K562 (cell line): Measurements from ENCODE around the gene RTCB. TPM values are rescaled to one million over a fixed set of nuclear protein-coding genes. Genes with fewer than 3 reads are reported as not detected.

Experiments used
- EP400 ChIP-seq: fragments of 450-650 bp; IDR thresholded peaks from 2 replicates; pipeline ENCODE4 v1.6.1; 2017; ENCODE audit warnings: antibody characterized with exemption, mild to moderate bottlenecking, moderate library complexity
- HDAC3 ChIP-seq: fragments of 450-650 bp; IDR thresholded peaks from 2 replicates; pipeline ENCODE4 v1.6.1; 2018; ENCODE audit warnings: borderline replicate concordance, mild to moderate bottlenecking, moderate library complexity; ENCODE audit not compliant: partially characterized antibody
- HNRNPL ChIP-seq: fragments of 200-400 bp; formaldehyde crosslinking; IDR thresholded peaks from 2 replicates; pipeline ENCODE4 v1.6.1; 2017; ENCODE audit warnings: low read depth, mild to moderate bottlenecking, low read length
- MTA3 ChIP-seq: fragments of 450-650 bp; formaldehyde crosslinking; IDR thresholded peaks from 2 replicates; pipeline ENCODE4 v1.6.1; 2017; ENCODE audit warnings: mild to moderate bottlenecking, borderline replicate concordance
- POLR2AphosphoS5 ChIP-seq: IDR thresholded peaks from 2 replicates; pipeline ENCODE4 v1.6.1; 2011; ENCODE audit warnings: mild to moderate bottlenecking, low read depth, low read length, moderate library complexity; ENCODE audit not compliant: control insufficient read depth, insufficient read depth
- POU5F1 ChIP-seq: fragments of 150-350 bp; IDR thresholded peaks from 2 replicates; pipeline ENCODE4 v1.6.1; 2014; ENCODE audit warnings: borderline replicate concordance, low read length, low read depth, mild to moderate bottlenecking; ENCODE audit not compliant: partially characterized antibody
- RBM14 ChIP-seq: fragments of 200-400 bp; formaldehyde crosslinking; IDR thresholded peaks from 2 replicates; pipeline ENCODE4 v1.6.1; 2018; ENCODE audit warnings: low read depth, mild to moderate bottlenecking, low read length, moderate library complexity, borderline replicate concordance; ENCODE audit not compliant: insufficient read depth
- RCOR1 ChIP-seq, 2 experiments: IDR thresholded peaks; 2 replicates each; pipeline ENCODE4 v1.6.1; 2012; ENCODE audit warnings: low read depth in 2 of 2, low read length in 2 of 2, borderline replicate concordance in 1 of 2, improper control_type of control experiment in 1 of 2
- SOX6 ChIP-seq: fragments of 450-650 bp; IDR thresholded peaks from 2 replicates; pipeline ENCODE4 v1.6.1; 2014; ENCODE audit warnings: mild to moderate bottlenecking
- TAL1 ChIP-seq: fragments of 450-650 bp; IDR thresholded peaks from 2 replicates; pipeline ENCODE4 v1.6.1; 2016; ENCODE audit warnings: mild to moderate bottlenecking
- ZNF695 ChIP-seq: fragments of 450-650 bp; formaldehyde crosslinking; IDR thresholded peaks from 2 replicates; pipeline ENCODE4 v1.4.0; 2020; ENCODE audit warnings: mild to moderate bottlenecking, moderate library complexity
- polyA plus RNA-seq, 8 experiments: library from polyadenylated mRNA; depleted of rRNA in 4 of 8; stranded (reverse) in 5 of 8; unstranded in 3 of 8; fragments of >200 nt; fragmentation: Nextera tagmentation in 2 of 8; fragmentation: Illumina TruSeq in 1 of 8; extraction: Ambion mirVana in 2 of 8; extraction: Trizol in 1 of 8; gene quantifications; 2 replicates each; pipeline versions ENCODE4 v1.2.1 to v1.2.3, GENCODE V29; 2011 to 2014; ENCODE audit warnings: inconsistent platforms in 1 of 8, missing spikeins in 1 of 8
- total RNA-seq, 7 experiments: library from RNA; depleted of rRNA in 6 of 7; stranded (reverse); fragments of >200 nt in 6 of 7; fragmentation: Illumina TruSeq in 2 of 7; extraction: Trizol in 2 of 7; gene quantifications; 2 replicates each; pipeline versions ENCODE4 v1.2.1 to v1.2.3, GENCODE V29; 2011 to 2021; ENCODE audit warnings: low replicate concordance in 1 of 7
- TF ChIP-seq, protein P1 (sequence below): fragments of 250-450 bp; sonication (Bioruptor Pico); IDR thresholded peaks from 2 replicates; pipeline ENCODE4 v1.5.0; 2020; ENCODE audit warnings: mild to moderate bottlenecking

The RTCB gene
- total and polyA plus RNA-seq, 9 of the 15 experiments (the other 6 are each of a cell fraction or from before 2014, with no cell fraction given) = 80.3 to 269 (median 92.3) TPM

DNA sequence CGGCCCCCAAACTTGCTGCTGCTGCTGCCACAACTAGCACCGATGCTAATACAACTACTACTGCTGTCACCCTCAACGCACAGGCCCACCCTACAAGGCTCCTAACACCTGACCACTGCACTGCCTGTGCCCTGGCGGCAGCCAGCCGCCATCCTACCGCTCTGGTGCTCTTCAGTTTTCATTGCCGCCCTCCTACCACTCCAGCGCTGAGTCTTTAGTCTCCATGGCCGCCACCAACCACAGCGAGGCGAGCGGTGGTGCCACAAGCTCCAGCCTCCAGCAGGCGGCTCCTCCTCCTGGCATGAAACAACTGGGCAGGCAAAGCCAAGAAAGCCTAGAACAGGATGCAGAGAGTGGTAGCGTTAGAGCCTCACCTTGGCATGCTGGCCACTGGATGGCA, 59.4 kb downstream of the RTCB start (continued):
- TF ChIP-seq EP400 = no peak
- no peak for TF ChIP-seq SOX6
- TF ChIP-seq, protein P1, sequence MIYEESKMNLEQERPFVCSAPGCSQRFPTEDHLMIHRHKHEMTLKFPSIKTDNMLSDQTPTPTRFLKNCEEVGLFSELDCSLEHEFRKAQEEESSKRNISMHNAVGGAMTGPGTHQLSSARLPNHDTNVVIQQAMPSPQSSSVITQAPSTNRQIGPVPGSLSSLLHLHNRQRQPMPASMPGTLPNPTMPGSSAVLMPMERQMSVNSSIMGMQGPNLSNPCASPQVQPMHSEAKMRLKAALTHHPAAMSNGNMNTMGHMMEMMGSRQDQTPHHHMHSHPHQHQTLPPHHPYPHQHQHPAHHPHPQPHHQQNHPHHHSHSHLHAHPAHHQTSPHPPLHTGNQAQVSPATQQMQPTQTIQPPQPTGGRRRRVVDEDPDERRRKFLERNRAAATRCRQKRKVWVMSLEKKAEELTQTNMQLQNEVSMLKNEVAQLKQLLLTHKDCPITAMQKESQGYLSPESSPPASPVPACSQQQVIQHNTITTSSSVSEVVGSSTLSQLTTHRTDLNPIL (CRISPR knock-in tag) = no peak
- TF ChIP-seq HNRNPL = no peak
- TF ChIP-seq POLR2AphosphoS5 = no peak
- TF ChIP-seq TAL1 = no peak
- no peak for TF ChIP-seq RBM14
- no peak for TF ChIP-seq POU5F1
- no peak for TF ChIP-seq RCOR1 (IDR thresholded peaks at IDR 0.05; ENCODE audit: borderline replicate concordance in 1 of 2, low read depth in 2 of 2, low read length in 2 of 2)
- no peak for TF ChIP-seq HDAC3
- TF ChIP-seq MTA3 = no peak
- no peak for TF ChIP-seq ZNF695 (CRISPR knock-in tag)
